ENCODE data around the gene CLCNKA. TPM values are rescaled to one million over a fixed set of nuclear protein-coding genes. Genes with fewer than 3 reads are reported as not detected.

CLCNKA gene
- total RNA-seq, 2 experiments from 2014 or later, result not detected

DNA sequence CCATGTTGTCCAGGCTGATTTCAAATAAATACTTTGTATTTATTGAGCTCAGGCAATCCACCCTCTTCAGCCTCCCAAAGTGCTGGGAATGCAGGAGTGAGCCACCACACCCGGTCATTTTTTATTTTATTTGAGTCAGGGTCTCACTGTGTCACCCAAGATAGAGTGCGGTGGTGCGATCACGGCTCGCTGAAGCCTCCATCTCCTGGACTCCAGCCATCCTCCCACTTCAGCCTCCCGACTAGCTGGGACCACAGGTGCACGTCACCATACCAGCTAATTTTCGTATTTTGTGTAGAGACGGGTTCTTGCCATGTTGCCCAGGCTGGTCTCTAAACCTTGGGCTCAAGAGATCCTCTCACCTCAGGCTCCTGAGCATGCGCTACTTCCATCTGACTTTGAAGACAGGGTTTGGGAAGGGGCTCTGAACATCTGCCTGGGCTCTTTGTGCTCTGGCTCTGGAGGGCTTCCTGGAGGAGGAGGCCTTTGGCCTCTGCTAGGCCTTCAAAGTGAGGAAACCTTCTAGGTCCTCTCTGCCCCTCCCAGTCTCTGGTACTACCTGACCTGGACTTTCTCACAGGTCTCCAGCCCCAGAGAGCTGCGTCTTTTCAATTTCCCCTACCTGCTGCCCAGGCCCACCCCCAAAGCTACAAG, 9.8 kb upstream of the CLCNKA start:
- Histone ChIP-seq H3K9me2 (ENCODE audit: insufficient read depth, low read length) (no peaks in the 10 kb centered on the region), H4K20me1 (ENCODE audit: insufficient read depth, low read length) (no peaks in the 10 kb centered on the region), H3K79me2 (ENCODE audit: insufficient read depth, low read depth, low read length) (no peaks in the 10 kb centered on the region), H3K9me3 (ENCODE audit: low read length) (no peaks in the 10 kb centered on the region), H2AFZ (ENCODE audit: low read length) (peak overlapping the region; percentile 79; the same call in 1 of the 2 replicates), H3K36me3 (ENCODE audit: insufficient read depth, low read length) (no peaks in the 10 kb centered on the region), H3K4me3 (ENCODE audit: low read depth, low read length, poor library complexity, severe bottlenecking) (no peak overlapping the region), H3K27ac (ENCODE audit: low read depth, low read length, poor library complexity, severe bottlenecking) (no peak overlapping the region), H3K4me1 (ENCODE audit: insufficient read depth, low read length, poor library complexity, severe bottlenecking) (peaks cover 21% of the 10 kb centered on the region), H3K4me2 (ENCODE audit: low read length) (peak overlapping the region; percentile 49; the same call in 1 of the 2 replicates)
- POLR2A ChIA-PET, result no interaction called here
- CTCF ChIA-PET (ENCODE audit: unreplicated experiment), result no interaction called here
- intact Hi-C loops (cut with micrococcal nuclease; ENCODE audit: unreplicated experiment), result no loop called here
- no TSS peak for BruUV-seq (replicated peaks)
- no peak for TF ChIP-seq EZH2phosphoT487 (IDR thresholded peaks at IDR 0.05; ENCODE audit: borderline replicate concordance, low read depth, low read length)
- TF ChIP-seq CTCF (conservative IDR thresholded peaks at IDR 0.05; ENCODE audit: low read length), result no peak
- DNase-seq (ENCODE audit: low spot score), result no peak

DNA sequence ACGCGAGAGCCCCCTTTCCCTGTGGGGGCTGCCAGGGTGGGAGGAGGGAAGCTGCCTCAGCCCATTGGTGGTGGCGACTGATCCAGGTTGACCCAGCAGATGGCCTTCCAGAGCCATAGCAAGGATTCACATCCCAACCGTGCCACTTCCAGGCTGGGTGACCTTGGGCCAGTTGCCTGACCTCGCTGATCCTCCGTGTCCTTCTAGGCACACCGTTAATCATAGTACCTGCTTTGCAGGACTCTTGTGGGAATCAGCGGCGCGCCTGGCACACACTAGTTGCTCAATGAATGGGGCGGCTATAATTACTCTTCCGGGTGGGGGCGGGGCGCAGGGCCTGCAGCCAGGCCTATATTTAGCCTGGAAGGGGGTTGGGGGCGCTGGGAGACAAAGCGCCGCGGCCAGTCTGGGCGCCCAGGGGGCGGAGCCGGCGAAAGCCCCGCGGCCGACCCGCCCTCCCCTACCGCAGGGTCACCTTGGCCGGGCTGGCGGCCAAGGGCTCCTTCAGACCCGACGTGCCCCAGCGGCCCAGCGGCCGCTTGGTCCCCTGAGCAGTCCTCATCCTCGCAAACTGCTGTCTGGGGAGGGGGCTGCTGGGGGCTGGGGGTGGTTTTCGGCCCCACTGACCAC, 9.1 kb upstream of the CLCNKA start:
- H3K36me3 ChIP-seq (ENCODE audit: insufficient read depth, low read length), result no peaks in the 10 kb centered on the region
- DNase-seq (ENCODE audit: low spot score), result peak; percentile 34
- peaks cover 21% of the 10 kb centered on the region for H3K4me1 ChIP-seq (ENCODE audit: insufficient read depth, low read length, poor library complexity, severe bottlenecking)
- H3K79me2 ChIP-seq (ENCODE audit: insufficient read depth, low read depth, low read length), result no peaks in the 10 kb centered on the region
- intact Hi-C loops (cut with micrococcal nuclease; ENCODE audit: unreplicated experiment), result no loop called here
- peak overlapping the region; percentile 79 for H2AFZ ChIP-seq (ENCODE audit: low read length)
- H4K20me1 ChIP-seq (ENCODE audit: insufficient read depth, low read length), result no peaks in the 10 kb centered on the region
- BruUV-seq (replicated peaks), result no TSS peak
- peak overlapping the region; percentile 35 for H3K4me3 ChIP-seq (ENCODE audit: low read depth, low read length, poor library complexity, severe bottlenecking)
- ChIA-PET CTCF (ENCODE audit: unreplicated experiment) (no interaction called here), POLR2A (interaction anchor here (0.7 to 1.0 kb wide), 2 partner anchors 33 to 105 kb away, joined by 3 to 4 read pairs; no protein-coding TSS in a partner anchor)
- no peaks in the 10 kb centered on the region for H3K9me2 ChIP-seq (ENCODE audit: insufficient read depth, low read length)
- no peaks in the 10 kb centered on the region for H3K9me3 ChIP-seq (ENCODE audit: low read length)
- H3K4me2 ChIP-seq (ENCODE audit: low read length), result peak overlapping the region; percentile 49
- no peak for TF ChIP-seq EZH2phosphoT487 (IDR thresholded peaks at IDR 0.05; ENCODE audit: borderline replicate concordance, low read depth, low read length)
- TF ChIP-seq CTCF (conservative IDR thresholded peaks at IDR 0.05; ENCODE audit: low read length), result no peak
- no peak overlapping the region for H3K27ac ChIP-seq (ENCODE audit: low read depth, low read length, poor library complexity, severe bottlenecking)
